HG03432 (cell line): Measurements from ENCODE around the gene ZBTB21.
A peak's percentile ranks its signal among the peaks of the same experiment; 100 is the strongest.

ENCODE experiments used
- ATAC-seq: cut with Tn5 transposase; IDR thresholded peaks from one replicate; pipeline ENCODE4 v1.9.1; 2021; ENCODE audit warnings: mild to moderate bottlenecking, moderate library complexity; ENCODE audit not compliant: unreplicated experiment

ZBTB21 gene

DNA sequence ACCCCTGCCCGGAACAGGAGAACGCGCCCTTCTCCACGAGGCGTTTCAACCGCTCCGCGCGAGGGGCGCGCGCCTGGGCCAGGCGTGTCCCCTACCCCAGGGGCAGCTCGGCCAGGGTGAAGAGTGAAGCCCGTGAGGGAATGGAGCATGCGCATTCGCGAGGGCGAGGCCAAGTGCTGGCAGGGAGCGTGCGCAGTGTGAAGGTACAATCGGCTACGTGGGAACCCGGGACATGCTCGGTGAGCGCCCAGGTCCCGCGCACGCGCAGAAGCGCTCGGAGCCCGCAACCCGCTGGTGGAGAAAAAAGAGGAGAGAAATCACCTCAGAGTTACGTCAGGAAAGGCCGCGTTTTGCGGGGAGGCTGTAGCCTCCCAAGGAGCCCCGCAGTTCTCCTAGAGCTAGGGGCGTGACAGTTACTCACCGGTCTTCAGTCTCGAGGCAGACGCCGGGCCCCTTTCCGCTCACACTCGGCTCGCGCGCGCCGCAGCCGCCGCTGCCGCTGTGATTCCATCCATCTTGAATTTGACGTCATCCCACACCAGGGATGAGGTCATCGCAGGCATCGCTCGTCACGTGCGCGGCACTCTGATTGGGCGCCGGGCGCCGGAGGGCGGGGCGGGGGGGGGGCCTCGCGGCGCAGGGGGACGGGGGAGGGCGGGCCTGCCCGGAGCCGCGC is at the start of gene ZBTB21:
Gene ZBTB21, minus strand, starts transcription at position 530 of the 676 bp plus-strand sequence. CDS start 16,265 bp downstream, outside the sequence.
- ATAC-seq = peak; percentile 73

DNA sequence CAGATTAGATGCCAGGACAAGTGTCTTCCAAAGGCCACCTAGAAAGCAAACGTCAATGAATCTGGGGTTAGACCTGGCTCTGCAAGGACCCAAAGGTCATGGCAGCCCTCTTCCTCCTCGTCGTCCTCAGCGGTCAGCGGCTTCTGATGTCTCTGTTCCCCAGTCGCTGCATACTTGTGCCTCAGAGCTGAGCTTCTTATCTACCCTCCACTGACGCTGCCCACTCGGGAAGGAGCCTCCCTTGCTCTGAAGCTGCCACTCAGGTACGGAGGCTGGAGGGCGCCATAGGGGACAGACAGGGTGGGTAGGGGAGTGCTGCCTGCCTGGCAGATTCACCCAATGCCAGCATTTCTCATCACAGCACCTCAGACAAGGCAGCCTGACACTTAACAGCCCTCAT is 49.6 kb upstream of the ZBTB21 start:
- ATAC-seq = no peak

DNA sequence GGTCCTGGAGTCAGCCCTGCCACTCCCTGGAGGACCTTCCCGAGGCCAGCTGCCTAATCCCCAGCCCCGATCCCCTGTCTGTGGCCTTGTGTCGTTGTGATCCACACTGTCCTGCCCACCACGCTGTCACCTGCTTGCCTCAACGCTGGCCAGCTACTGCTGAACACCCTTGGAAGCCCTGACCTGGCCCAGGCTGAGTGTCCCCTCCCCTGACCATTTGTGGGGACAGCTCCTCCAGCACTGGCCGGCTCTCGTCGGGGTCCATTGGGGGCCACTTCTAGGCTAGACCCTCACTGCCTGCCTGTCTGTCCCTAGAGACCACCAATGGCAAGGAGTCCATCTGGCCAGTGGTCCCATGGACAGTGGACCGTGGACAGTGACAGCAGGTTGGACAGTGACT is 49.0 kb upstream of the ZBTB21 start:
- no peak for ATAC-seq

DNA sequence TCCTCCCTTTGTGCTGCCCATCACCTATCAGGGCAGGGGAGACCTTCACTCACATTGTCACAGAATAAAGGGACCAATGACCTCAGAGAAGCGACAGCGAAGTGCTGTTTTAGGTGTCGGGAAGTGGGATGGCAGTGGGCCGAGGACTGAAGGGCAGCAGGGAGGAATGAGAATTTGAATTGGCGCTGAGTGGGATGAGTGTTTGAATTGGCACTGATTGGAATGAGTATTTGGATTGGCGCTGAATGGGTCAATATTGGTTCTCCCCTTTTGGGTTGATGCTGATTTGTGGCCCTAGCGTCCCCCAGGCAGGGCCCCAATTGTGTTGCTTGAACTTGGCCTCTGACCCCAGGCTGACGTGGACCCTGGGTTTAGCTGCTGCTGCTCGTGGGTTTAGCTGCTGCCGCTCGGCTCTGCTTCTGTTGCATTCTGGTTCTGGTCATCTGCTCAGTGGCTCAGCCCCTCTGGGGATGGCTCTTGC is 48.5 kb upstream of the ZBTB21 start:
- ATAC-seq = no peak

DNA sequence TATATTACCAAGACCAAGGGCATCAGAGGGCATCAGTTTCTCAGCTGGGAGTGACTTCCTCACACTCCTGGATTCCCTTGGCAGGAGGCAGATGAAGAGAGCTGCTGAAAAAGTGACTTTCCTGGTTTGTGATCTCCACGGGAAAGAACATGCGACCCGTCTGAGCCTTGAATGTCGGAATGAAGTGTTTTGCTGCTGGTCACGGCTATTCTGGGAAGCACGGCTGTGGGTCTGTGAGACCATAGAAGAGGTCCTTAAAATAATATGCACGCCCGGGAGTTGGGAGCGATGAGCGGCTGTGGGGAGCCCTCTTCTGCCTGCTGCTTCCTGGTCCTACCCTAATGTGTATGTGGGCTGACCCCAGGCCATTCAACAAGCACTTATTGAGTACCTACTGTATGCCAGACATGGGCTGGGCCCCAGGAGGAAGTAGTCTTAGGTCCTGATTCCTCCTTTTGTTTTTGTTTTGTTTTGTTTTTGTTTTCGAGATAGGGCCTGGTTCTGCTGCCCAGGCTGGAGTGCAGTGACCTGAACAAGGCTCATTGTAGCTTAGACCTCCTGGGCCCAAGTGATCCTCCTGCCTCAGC is 47.8 kb upstream of the ZBTB21 start:
- ATAC-seq = no peak

DNA sequence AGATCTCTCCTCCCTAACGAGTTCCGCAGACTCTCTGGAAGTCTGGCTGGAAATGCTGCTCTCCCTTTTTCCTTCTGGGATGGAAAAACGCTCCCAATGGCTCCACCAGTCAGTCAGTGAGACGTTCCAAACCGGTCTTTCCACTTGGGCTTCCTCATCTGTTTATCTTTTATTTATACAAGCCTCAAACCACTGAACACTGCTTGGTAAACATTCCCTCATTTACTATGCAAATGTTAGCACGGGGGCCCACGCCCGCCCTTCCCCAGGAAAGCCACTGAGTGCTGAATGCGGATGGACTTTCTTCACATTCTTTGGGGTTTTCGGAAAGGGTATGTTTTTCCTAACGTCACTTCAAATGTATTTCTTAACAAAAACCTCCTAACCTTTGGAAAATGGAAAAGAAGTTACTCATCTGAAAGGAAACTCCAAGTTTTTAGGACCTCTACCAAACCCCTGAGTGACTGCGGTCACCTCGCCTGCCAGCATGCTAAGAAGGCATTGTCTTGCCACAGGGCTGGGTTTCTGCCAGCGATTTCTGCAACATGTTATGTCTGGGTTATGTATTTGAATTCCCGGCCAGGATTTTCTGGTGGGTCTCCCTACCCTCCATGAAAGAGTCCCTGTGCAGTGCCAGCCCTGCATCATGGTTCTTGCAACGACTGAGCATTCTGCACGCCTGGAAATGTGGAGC is 47.0 kb upstream of the ZBTB21 start:
- ATAC-seq = no peak

DNA sequence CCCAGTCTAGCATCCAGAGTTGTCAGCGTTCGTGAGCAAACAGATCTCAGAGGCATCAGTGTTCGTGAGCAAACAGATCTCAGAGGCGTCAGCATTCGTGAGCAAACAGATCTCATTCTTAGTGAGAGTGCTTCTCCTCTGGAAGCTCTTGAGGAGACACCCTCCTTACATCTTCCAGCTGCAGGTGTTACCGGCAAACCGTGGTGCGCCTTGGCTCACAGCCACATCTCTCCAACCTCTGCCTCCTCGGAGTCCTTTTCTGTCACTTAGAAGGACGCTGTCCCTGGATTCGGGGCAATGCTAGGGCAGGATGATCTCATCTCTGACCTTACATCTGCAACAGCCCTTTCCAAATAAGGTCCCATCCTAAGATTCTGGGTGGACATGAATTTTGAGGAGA is 46.3 kb upstream of the ZBTB21 start:
- ATAC-seq = no peak

DNA sequence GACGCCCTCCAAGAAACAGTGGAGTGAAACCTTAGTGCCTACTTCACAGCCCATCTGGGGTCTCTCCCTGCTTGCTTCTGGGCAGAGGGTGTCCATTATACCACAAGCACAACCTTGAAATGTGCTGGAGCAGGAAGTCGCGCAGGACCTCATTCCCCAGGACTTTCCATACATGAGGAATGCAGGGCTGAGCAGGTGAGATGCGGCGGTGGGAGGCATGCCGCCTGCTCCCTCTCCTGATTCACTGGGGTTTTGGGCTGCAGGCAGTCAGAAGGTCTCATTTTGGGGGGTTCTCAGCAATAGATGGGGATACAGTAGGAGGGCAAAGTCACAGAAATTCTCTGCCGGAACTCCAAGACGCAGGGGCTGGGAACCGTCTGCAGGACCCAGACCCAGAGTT is 45.3 kb upstream of the ZBTB21 start:
- no peak for ATAC-seq

DNA sequence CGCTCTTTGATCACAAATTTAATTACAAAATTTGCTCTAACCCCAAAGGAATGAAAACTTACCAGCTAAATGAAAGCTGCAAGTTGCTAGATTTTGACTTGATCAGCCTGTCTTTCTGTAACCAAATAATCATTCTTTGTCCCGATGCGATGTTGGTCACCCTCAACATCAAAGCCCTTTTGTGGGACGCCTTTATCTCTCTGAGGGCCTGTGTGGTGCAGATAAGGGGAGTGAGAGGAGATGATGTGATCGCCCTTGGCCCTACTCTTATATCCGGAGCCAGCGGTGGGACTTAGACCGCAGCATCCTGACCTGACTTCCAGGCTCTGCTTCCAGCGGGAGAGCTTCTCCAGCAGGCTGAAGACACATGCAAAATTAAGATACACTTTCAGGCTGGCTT is 41.6 kb upstream of the ZBTB21 start:
- no peak for ATAC-seq

DNA sequence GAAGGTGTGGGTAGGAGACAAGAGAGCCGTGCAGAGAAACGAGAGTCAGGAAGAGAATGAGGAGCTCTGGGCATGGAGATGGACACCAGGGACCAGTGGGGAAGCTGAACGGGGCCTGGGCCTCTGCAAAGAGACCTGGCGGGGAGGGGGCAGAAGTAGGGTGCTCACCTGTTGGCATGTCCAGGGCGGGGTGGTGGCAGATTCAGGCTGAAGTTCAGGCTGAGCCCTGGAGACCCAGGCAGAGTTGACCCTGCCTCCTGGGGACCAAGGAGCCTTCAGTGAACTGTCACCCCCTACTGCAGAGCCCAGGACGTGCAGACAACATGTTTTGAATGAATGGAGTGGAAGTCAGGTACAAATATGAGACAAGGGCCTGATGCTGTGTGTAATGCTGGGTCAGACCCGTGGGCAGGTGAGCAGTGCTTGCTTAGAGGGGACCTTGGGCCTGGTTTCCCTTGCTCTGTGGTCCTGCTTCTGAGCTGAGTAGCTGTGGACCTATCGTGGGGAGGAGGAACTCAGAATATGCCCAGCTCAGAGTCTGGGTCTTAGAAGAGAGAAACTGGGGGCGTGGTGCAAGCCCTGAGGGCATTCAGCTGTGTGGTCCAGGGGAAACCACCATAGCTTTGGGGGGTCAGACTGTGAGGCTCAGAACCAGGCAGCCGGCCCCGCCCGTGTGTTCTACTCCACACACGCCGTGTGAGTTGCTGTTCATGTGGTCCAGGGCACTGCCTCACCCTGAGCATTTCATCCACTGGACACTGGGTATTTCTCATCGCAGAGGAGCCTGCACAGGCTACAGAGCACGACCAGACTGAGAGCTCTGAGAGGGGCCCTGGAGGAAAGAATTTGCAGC is 39.6 kb upstream of the ZBTB21 start:
- no peak for ATAC-seq

DNA sequence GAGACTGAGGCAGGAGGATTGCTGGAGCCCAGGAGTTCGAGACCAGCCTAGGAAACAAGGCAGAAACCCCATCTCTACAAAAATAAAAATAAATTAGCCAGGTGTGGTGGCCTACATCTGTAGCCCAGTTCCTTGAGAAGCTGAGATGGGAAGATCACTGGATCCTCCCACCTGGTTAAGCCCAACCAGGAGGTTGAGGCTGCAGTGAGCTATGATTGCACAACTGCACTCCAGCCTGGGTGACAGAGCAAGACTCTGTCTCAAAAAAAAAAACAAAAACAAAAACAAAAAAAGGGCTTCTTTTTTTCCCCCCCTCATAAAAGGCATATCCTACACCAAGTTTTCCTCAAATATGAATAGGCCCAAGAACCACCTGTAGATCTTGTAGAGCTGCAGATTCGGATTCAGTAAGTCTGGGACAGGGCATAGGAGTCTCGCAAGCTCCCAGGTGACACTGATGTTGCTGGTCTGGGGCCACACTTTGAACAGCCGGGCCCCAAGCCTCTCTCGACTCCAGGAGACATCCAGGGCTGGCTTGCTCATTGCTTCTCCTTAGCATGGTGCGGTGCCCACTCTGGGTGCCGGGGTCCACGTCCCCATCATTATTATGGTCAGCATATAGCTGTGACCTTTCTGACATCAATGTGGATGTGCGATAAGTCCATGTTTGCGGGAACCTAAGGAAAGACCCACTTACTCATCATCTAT is 38.9 kb upstream of the ZBTB21 start:
- no peak for ATAC-seq

DNA sequence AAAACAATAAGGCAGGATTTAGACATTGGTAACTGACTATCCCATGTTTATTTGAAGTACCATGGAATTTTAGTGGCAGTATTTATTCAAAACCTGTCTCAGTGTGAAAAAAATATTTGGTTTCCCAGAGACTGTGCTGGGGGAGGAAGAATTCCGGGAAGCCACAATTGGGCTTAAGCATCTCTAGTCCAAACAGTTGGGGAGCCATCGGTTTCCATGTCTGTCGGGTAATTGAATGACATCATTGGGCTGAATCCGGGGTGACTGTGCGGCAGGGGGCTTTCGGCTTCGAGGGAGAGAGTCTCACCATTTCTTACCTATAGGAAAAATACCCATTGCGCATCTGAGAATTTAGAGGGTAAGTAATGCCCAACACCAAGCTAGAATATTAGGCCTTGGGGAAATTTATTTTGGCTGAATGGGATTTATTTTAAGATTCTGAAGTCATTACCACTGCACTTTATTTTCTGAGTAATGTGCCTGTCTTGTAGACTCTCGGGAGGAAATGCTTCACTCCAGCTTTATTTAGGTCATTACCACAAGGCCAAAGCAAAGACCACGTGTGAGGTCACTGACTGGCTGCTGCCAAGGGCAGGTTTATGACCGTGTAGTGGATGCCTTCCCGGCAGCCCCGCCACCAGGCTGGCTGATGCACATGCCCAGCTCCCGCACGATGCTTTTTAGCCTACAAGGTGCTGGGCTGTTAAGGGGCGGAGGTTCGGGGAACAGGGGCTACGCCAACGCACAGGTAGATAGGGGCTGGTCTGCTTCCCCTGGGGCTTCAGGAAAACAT is 37.9 kb upstream of the ZBTB21 start:
- ATAC-seq = no peak

DNA sequence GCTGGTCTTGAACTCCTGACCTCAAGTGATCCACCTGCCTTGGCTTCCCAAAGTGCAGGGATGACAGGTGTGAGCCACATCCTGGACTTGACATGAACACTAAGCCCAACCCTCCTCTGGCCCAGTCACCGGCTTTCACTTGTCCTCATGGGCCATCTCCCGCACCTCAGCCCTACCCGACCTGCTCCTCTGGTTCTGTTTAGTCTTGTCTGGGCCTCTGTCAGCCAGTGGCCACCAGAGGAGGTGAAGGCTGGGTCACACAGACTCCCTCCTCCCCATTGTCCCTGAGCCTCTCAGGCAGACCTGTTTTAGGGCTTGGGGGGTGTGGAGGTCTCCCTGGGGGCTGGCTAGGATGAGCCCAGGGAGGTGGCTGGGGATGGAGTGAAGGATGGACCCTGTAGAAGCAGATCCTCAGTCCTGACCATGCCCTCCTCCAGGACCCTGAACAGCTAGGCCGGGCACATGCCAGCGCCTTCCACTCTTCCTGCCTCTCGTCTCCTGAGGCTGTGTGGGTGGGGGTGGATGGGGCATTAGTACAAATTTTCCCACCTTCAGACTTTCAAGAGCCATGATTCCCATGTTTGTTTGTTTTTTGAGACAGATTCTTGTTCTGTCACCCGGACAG is 34.8 kb upstream of the ZBTB21 start:
- ATAC-seq = no peak

DNA sequence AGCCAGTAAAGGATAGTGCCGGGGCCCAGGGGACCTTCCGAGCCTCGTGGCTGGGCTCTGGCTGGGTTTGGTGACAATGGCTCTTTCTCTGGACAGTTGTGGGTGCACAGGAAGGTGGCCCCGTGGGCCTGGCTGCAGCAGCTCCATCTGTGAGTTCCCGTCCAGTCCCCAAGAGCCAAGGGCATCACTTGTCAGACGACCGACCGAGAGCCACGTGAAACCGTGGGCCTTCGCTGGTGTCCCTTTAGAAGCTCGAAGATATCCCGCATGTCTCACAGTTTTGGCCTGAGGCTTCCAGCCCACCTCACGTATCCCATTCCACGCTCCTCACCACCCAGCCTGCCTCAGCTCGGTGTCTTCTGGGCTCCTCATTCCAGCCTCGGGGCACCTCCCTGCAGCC is 33.8 kb upstream of the ZBTB21 start:
- ATAC-seq = no peak

DNA sequence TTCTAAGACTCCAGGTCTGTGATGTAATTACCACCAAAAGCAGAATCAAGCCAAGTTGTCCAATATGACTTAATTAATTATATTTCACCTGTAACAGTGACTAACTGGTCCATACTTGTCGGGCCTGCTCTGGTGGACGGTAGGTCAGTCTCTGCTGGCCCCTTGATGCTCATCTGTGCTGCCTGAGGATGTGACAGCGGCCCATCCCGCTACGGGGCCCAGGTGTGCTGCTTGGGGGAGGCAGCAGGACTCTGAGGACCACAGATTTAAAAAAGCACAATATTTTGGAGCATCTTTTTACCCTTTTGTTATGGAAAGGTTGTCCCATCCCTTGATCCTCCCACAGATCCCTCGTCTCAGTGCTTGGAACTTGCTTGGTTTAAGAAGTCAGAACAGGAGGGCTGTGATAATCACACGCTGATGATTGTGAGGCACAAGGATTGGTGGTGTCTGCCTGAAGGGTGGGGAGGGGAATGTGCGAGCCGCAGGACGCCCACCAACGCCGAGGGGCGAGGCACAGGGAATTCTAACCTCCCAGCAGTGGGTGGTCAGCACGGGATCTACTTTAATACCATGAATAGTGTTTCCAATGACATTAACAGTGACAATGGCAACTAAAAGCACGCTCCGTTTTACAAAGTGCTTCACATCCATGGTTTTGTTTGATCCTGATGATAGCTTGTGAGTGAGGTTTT is 33.2 kb upstream of the ZBTB21 start:
- no peak for ATAC-seq

DNA sequence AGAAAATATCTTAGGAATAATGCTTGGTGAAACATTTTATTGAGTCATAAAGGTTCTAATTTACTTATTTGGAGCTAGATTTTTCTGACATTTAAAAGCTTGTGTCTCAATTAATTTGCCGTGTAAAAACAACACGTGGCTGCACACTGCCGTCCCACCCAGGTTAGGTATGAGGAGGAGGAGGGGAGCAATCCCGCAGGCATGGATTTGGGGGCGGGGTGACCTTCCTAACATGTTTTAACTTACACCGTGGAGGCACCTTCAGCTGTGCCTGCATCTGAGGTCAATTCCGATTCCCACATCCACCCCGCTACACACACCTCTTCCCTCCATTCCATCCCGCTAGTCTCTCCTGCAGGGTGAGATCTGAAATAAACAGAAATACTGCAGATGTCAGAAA is 32.5 kb upstream of the ZBTB21 start:
- ATAC-seq = no peak

DNA sequence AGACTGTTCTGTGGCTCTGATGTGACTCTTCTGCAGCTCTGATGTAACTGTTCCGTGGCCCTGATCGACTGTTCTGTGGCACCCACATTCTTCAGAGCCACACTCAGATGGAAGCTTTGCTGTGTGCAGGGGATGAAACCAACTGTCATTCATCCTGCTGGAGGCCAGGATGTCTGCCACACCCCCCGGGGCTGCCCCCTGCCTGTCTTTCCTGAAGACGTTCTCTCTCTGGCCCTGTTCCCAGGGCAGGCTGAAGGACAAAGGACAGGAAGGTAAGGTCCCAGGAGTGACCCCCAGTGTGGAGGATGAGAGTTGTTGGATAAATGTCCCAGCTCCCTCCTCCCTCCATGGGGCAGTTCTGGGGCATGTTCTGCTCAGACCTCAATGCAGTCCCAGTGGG is 31.6 kb upstream of the ZBTB21 start:
- ATAC-seq = no peak

DNA sequence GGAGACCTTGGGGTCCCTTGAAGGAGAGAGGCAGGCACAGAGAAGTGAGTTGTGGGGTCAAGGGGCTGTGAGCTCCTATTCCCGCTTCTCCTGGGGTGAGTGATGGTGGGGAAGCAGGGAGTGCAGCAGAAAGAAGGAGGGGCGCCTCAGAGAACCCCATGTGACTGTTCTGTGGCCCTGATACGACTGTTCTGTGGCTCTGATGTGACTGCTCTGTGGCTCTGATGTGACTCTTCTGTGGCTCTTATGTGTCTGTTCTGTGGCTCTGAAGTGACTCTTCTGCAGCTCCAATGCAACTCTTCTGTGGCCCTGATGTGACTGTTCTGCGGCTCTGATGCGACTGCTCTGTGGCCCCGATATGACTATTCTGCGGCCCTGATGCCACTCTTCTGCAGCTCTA is 31.1 kb upstream of the ZBTB21 start:
- no peak for ATAC-seq
